PC-9 (cell line): ENCODE data around the gene MUC3A. TPM values are rescaled to one million over a fixed set of nuclear protein-coding genes. Genes with fewer than 3 reads are reported as not detected.

Experiments used
- BruUV-seq: library from RNA; stranded (reverse); fragments of 400-500 nt; replicated peaks from 2 replicates; lab custom pipeline; 2021; lab: Mats Ljungman, UMichigan
- CTCF ChIA-PET: fragments of 300-600 bp; sonication (Branson Sonifier 250); formaldehyde crosslinking; loops from one replicate; lab custom pipeline; 2022; ENCODE audit warnings: antibody characterized with exemption; lab: Charles Lee
- POLR2A ChIA-PET: fragments of 300-600 bp; sonication (Branson Sonifier 250); formaldehyde crosslinking; loops from one replicate; lab custom pipeline; 2022; ENCODE audit warnings: antibody characterized with exemption; ENCODE audit not compliant: unreplicated experiment; lab: Charles Lee
- DNase-seq, 2 experiments: peaks; one replicate each; pipeline versions ENCODE4 v3.0.0 to v3.0.0-alpha.2; 2015 to 2022; ENCODE audit warnings: mixed read lengths in 1 of 2
- H2AFZ ChIP-seq: fragments of 200-600 bp; sonication (generic); 2 replicates; pipeline ENCODE4 v1.8.1; 2017; ENCODE audit warnings: antibody characterized with exemption
- H3F3A ChIP-seq: fragments of 200-600 bp; sonication (generic); 2 replicates; pipeline ENCODE4 v1.8.1; 2017; ENCODE audit warnings: antibody characterized with exemption, mild to moderate bottlenecking, low read depth; ENCODE audit not compliant: insufficient read depth
- H3K27ac ChIP-seq: fragments of 200-600 bp; sonication (generic); 2 replicates; pipeline ENCODE4 v1.6.1; 2016; ENCODE audit warnings: mixed run types
- H3K27me3 ChIP-seq: fragments of 200-600 bp; sonication (generic); 2 replicates; pipeline ENCODE4 v1.6.1; 2016; ENCODE audit warnings: low read depth, mixed run types; ENCODE audit not compliant: insufficient read depth
- H3K36me3 ChIP-seq: fragments of 200-600 bp; sonication (generic); 2 replicates; pipeline ENCODE4 v1.6.1; 2016; ENCODE audit warnings: low read depth, mixed run types
- H3K4me1 ChIP-seq: fragments of 200-600 bp; sonication (generic); replicated peaks from 2 replicates; pipeline ENCODE4 v1.6.1; 2016; ENCODE audit warnings: mixed run types; ENCODE audit not compliant: insufficient read depth
- H3K4me2 ChIP-seq: fragments of 200-600 bp; sonication (generic); 2 replicates; pipeline ENCODE4 v1.6.1; 2017; ENCODE audit warnings: mixed run types
- H3K4me3 ChIP-seq: fragments of 200-600 bp; sonication (generic); 2 replicates; pipeline ENCODE4 v1.6.1; 2016; ENCODE audit warnings: mixed run types
- H3K79me2 ChIP-seq: fragments of 200-600 bp; sonication (generic); 2 replicates; pipeline ENCODE4 v1.6.1; 2017; ENCODE audit warnings: low read depth, mixed run types
- H3K9me2 ChIP-seq: fragments of 200-600 bp; sonication (generic); 2 replicates; pipeline ENCODE4 v1.8.1; 2017; ENCODE audit warnings: mild to moderate bottlenecking; ENCODE audit not compliant: insufficient read depth
- H3K9me3 ChIP-seq: fragments of 200-600 bp; sonication (generic); 2 replicates; pipeline ENCODE4 v1.8.1; 2016; ENCODE audit warnings: low read depth; ENCODE audit not compliant: insufficient read depth
- H4K20me1 ChIP-seq: fragments of 200-600 bp; sonication (generic); 2 replicates; pipeline ENCODE4 v1.8.1; 2017; ENCODE audit not compliant: insufficient read depth
- EZH2 ChIP-seq: fragments of 200-600 bp; sonication (generic); IDR thresholded peaks from 2 replicates; pipeline ENCODE4 v1.8.0; 2017; ENCODE audit warnings: antibody characterized with exemption, low read depth
- intact Hi-C: fragments of 100-400 bp; cut with micrococcal nuclease; formaldehyde crosslinking; loops from one replicate; pipeline ENCODE4 v1.10.0; 2022; ENCODE audit not compliant: unreplicated experiment
- total RNA-seq: library from RNA; stranded (reverse); gene quantifications from 2 replicates; pipeline ENCODE4 v1.2.3, GENCODE V29; 2021
- TF ChIP-seq, protein P1 (sequence below): fragments of 200-600 bp; sonication (generic); conservative IDR thresholded peaks from 2 replicates; pipeline ENCODE4 v1.6.1; 2017; ENCODE audit warnings: mixed run types, antibody characterized with exemption, mild to moderate bottlenecking, moderate library complexity

The MUC3A gene
- total RNA-seq, 1 experiment from 2014 or later: 0.90 TPM

DNA sequence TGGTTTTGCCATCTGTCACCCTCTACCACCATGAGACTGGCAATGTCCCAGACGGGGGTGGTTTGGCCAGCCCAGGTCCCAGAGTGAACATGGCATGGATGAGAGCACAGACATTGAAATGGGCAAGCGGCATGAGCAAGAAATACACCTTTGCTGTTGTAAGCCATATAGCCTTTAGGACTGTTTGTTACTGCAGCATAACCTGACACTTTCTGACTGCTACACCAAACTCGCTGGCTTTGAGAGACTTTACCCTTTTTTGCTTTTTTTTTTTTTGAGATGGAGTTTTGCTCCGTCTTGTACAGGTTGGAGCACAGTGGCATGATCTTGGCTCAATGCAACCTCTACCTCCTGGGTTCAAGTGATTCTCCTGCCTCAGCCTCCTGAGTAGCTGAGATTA lies 5.2 kb upstream of the MUC3A start:
- no TSS peak for BruUV-seq

GRCh38 chr7:100946111-100946510 lies 3.2 kb upstream of the MUC3A start:
- Histone ChIP-seq H3K4me3 (no peak overlapping the region), H4K20me1 (no peaks in the 10 kb centered on the region), H3K27ac (no peak overlapping the region), H3K9me3 (0 out of 2 replicates have a peak, but pooled peaks cover 3% of the 10 kb centered on the region), H3K4me2 (no peak overlapping the region), H3K36me3 (no peaks in the 10 kb centered on the region), H3F3A (peaks cover 14% of the 10 kb centered on the region), H2AFZ (no peak overlapping the region), H3K27me3 (peaks cover 43% of the 10 kb centered on the region), H3K4me1 (peaks cover 14% of the 10 kb centered on the region), H3K9me2 (no peaks in the 10 kb centered on the region), H3K79me2 (no peaks in the 10 kb centered on the region)
- CTCF ChIA-PET: no interaction called here
- BruUV-seq: no TSS peak
- TF ChIP-seq, protein P1, sequence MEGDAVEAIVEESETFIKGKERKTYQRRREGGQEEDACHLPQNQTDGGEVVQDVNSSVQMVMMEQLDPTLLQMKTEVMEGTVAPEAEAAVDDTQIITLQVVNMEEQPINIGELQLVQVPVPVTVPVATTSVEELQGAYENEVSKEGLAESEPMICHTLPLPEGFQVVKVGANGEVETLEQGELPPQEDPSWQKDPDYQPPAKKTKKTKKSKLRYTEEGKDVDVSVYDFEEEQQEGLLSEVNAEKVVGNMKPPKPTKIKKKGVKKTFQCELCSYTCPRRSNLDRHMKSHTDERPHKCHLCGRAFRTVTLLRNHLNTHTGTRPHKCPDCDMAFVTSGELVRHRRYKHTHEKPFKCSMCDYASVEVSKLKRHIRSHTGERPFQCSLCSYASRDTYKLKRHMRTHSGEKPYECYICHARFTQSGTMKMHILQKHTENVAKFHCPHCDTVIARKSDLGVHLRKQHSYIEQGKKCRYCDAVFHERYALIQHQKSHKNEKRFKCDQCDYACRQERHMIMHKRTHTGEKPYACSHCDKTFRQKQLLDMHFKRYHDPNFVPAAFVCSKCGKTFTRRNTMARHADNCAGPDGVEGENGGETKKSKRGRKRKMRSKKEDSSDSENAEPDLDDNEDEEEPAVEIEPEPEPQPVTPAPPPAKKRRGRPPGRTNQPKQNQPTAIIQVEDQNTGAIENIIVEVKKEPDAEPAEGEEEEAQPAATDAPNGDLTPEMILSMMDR: no peak
- TF ChIP-seq EZH2: no peak
- POLR2A ChIA-PET: interaction anchor here (0.6 kb wide), 1 partner anchor 145 kb away, joined by 6 read pairs; no protein-coding TSS in a partner anchor
- DNase-seq: no peak
- intact Hi-C loops: no loop called here

More for the DNA sequence above, 5.2 kb upstream of the MUC3A start:
- H3F3A ChIP-seq: peaks cover 14% of the 10 kb centered on the region
- no peak for DNase-seq
- H3K79me2 ChIP-seq: no peaks in the 10 kb centered on the region
- H3K27ac ChIP-seq: no peak overlapping the region
- intact Hi-C loops: no loop called here
- no peak overlapping the region for H3K4me3 ChIP-seq
- no peaks in the 10 kb centered on the region for H4K20me1 ChIP-seq
- H3K27me3 ChIP-seq: peaks cover 23% of the 10 kb centered on the region
- H3K36me3 ChIP-seq: no peaks in the 10 kb centered on the region
- ChIA-PET CTCF (no interaction called here), POLR2A (no interaction called here)
- 0 out of 2 replicates have a peak, but pooled peaks cover 7% of the 10 kb centered on the region for H3K9me3 ChIP-seq
- no peaks in the 10 kb centered on the region for H3K9me2 ChIP-seq
- no peak overlapping the region for H2AFZ ChIP-seq
- peaks cover 14% of the 10 kb centered on the region for H3K4me1 ChIP-seq
- H3K4me2 ChIP-seq: no peak overlapping the region
- TF ChIP-seq EZH2: no peak

- no peak for TF ChIP-seq EZH2
- TF ChIP-seq, protein P1: no peak
- no peaks in the 10 kb centered on the region for H4K20me1 ChIP-seq
- DNase-seq: no peak
- H3K27me3 ChIP-seq: peaks cover 50% of the 10 kb centered on the region
- no peaks in the 10 kb centered on the region for H3K9me2 ChIP-seq
- POLR2A ChIA-PET: interaction anchor here (0.6 kb wide), 1 partner anchor 146 kb away, joined by 6 read pairs; no protein-coding TSS in a partner anchor
- 0 out of 2 replicates have a peak, but pooled peaks cover 3% of the 10 kb centered on the region for H3K9me3 ChIP-seq
- peaks cover 14% of the 10 kb centered on the region for H3K4me1 ChIP-seq
- peaks cover 14% of the 10 kb centered on the region for H3F3A ChIP-seq
- H3K27ac ChIP-seq: no peak overlapping the region
- no peaks in the 10 kb centered on the region for H3K79me2 ChIP-seq
- H3K4me2 ChIP-seq: no peak overlapping the region
- H3K36me3 ChIP-seq: no peaks in the 10 kb centered on the region
- CTCF ChIA-PET: interaction anchor here (0.6 kb wide), 1 partner anchor 134 kb away, joined by 4 read pairs; no protein-coding TSS in a partner anchor
- no peak overlapping the region for H2AFZ ChIP-seq
- intact Hi-C loops: no loop called here
- no peak overlapping the region for H3K4me3 ChIP-seq
- no TSS peak for BruUV-seq
Observed at GRCh38 chr7:100946766-100947365, 2.5 kb upstream of the MUC3A start.
